Ramos (cell line): Measurements from ENCODE around the gene DDX49.
"Not testable (repeated sequence)": the region's sequence is repeated elsewhere in the genome, so short reads cannot be mapped to it uniquely, and the experiment has no call there.

Experiments used
- in situ Hi-C: fragments of 300-500 bp; cut with MboI; formaldehyde crosslinking; loops from one replicate; pipeline ENCODE4 v1.14.3; 2022; ENCODE audit warnings: low sequenced_read_pairs; ENCODE audit not compliant: unreplicated experiment

Gene DDX49

GRCh38 chr19:18908917-18909619 is 10.4 kb upstream of the DDX49 start:
- in situ Hi-C loops: no loop called here

GRCh38 chr19:18910010-18910409 is 9.5 kb upstream of the DDX49 start:
- in situ Hi-C loops: no loop called here

- in situ Hi-C loops: no loop called here
These were observed 8.6 kb upstream of the DDX49 start for GRCh38 chr19:18910801-18911436.

GRCh38 chr19:18912933-18913332 is 6.6 kb upstream of the DDX49 start:
- in situ Hi-C loops: no loop called here

- in situ Hi-C loops: no loop called here
These were observed 6.0 kb upstream of the DDX49 start for GRCh38 chr19:18913466-18913865.

- in situ Hi-C loops: no loop called here
These were observed 3.9 kb upstream of the DDX49 start for GRCh38 chr19:18915639-18916038.

GRCh38 chr19:18917593-18917992 is 1.9 kb upstream of the DDX49 start:
- in situ Hi-C loops: not testable (repeated sequence)

GRCh38 chr19:18919900-18920214 is 342 bp downstream of the DDX49 start:
- in situ Hi-C loops: no loop called here

- in situ Hi-C loops: no loop called here
These were observed 885 bp downstream of the DDX49 start for GRCh38 chr19:18920400-18920799.

- in situ Hi-C loops: no loop called here
These were observed 2.1 kb downstream of the DDX49 start for GRCh38 chr19:18921593-18921992.

- in situ Hi-C loops: no loop called here
These were observed 2.9 kb downstream of the DDX49 start for GRCh38 chr19:18922228-18922985.

GRCh38 chr19:18924684-18925213 is 5.2 kb downstream of the DDX49 start:
- in situ Hi-C loops: no loop called here

- in situ Hi-C loops: no loop called here
These were observed 8.7 kb downstream of the DDX49 start for GRCh38 chr19:18928018-18928805.

- in situ Hi-C loops: no loop called here
These were observed 9.8 kb downstream of the DDX49 start for GRCh38 chr19:18929311-18929710.

GRCh38 chr19:18931316-18932162 is 12.0 kb downstream of the DDX49 start:
- in situ Hi-C loops: no loop called here

GRCh38 chr19:18932216-18932841 is 12.8 kb downstream of the DDX49 start:
- in situ Hi-C loops: no loop called here

- in situ Hi-C loops: no loop called here
These were observed 13.8 kb downstream of the DDX49 start for GRCh38 chr19:18933297-18933696.

GRCh38 chr19:18939163-18939562 is 19.6 kb downstream of the DDX49 start:
- in situ Hi-C loops: no loop called here
